LNCaP clone FGC (cell line): Measurements from ENCODE around the gene HS2ST1.
A peak's percentile ranks its signal among the peaks of the same experiment; 100 is the strongest.

Experiments used
- DNase-seq: peaks from one replicate; pipeline ENCODE4 v3.0.0-alpha.2; 2011; ENCODE audit warnings: low read depth
- H3K4me3 ChIP-seq: 2 replicates; pipeline ENCODE4 v1.5.1; 2011; ENCODE audit warnings: mild to moderate bottlenecking, low read depth, low read length, control low read depth
- CTCF ChIP-seq: IDR thresholded peaks from 2 replicates; pipeline ENCODE4 v1.5.1; 2012; ENCODE audit warnings: mild to moderate bottlenecking; ENCODE audit not compliant: control insufficient read depth, insufficient read depth; ENCODE audit errors: extremely low read depth

HS2ST1 gene

GRCh38 chr1:87127581-87127980 is 213.1 kb downstream of the HS2ST1 start:
- H3K4me3 ChIP-seq: no peak overlapping the region
- DNase-seq: no peak
- TF ChIP-seq CTCF: no peak

- no peak overlapping the region for H3K4me3 ChIP-seq
- TF ChIP-seq CTCF: no peak
- no peak for DNase-seq
These were observed 214.6 kb downstream of the HS2ST1 start for GRCh38 chr1:87129038-87129437.

- no peak for TF ChIP-seq CTCF
- no peak overlapping the region for H3K4me3 ChIP-seq
- no peak for DNase-seq
These were observed 215.2 kb downstream of the HS2ST1 start for GRCh38 chr1:87129606-87130005.

- H3K4me3 ChIP-seq: no peak overlapping the region
- no peak for DNase-seq
- TF ChIP-seq CTCF: no peak
These were observed 216.0 kb downstream of the HS2ST1 start for GRCh38 chr1:87130438-87130837.

GRCh38 chr1:87131809-87132283 is 217.4 kb downstream of the HS2ST1 start:
- H3K4me3 ChIP-seq: peak overlapping the region; percentile 41
- TF ChIP-seq CTCF: peak; percentile 99
- DNase-seq: peak; percentile 13

- peak overlapping the region; percentile 41 for H3K4me3 ChIP-seq
- DNase-seq: no peak
- no peak for TF ChIP-seq CTCF
These were observed 217.9 kb downstream of the HS2ST1 start for GRCh38 chr1:87132284-87132870.

- no peak for TF ChIP-seq CTCF
- no peak for DNase-seq
- H3K4me3 ChIP-seq: no peak overlapping the region
These were observed 219.6 kb downstream of the HS2ST1 start for GRCh38 chr1:87134061-87134460.
